Natural killer cell (primary cell): ENCODE data around the gene TMEM255B. TPM values are rescaled to one million over a fixed set of nuclear protein-coding genes. Genes with fewer than 3 reads are reported as not detected.

ENCODE experiments used
- ATAC-seq, 3 donors: fragments of 150-1000 bp in 2 of 3; fragments of 200-7000 bp in 1 of 3; cut with Tn5 transposase; 1 replicate in 1 of 3; 2 replicates in 2 of 3; pipeline ENCODE4 v1.10.0; 2021; ENCODE audit warnings: mild to moderate bottlenecking in 2 of 3, moderate library complexity in 2 of 3
- DNase-seq, 2 donors: peaks; one replicate each; pipeline versions ENCODE4 v3.0.0 to v3.0.0-alpha.2; 2013 to 2021; ENCODE audit warnings: mixed read lengths in 1 of 2
- H3K27ac ChIP-seq: one replicate; pipeline ENCODE4 v1.5.1; 2013; ENCODE audit warnings: mild to moderate bottlenecking, low read length
- H3K27me3 ChIP-seq: one replicate; pipeline ENCODE4 v1.6.1; 2013; ENCODE audit warnings: low read length; ENCODE audit not compliant: control insufficient read depth, insufficient read depth
- H3K36me3 ChIP-seq: one replicate; pipeline ENCODE4 v1.6.1; 2013; ENCODE audit warnings: low read length; ENCODE audit not compliant: control insufficient read depth, insufficient read depth
- H3K4me1 ChIP-seq: one replicate; pipeline ENCODE4 v1.6.1; 2013; ENCODE audit warnings: low read length; ENCODE audit not compliant: control insufficient read depth, insufficient read depth
- H3K4me3 ChIP-seq: one replicate; pipeline ENCODE4 v1.5.1; 2013; ENCODE audit warnings: low read length
- H3K9me3 ChIP-seq: one replicate; pipeline ENCODE4 v1.6.1; 2013; ENCODE audit warnings: low read length; ENCODE audit not compliant: control insufficient read depth, insufficient read depth
- H3K27ac Mint-ChIP-seq, 2 donors: one replicate each; pipeline ENCODE4 v1.8.0; 2022; ENCODE audit warnings: mild to moderate bottlenecking in 2 of 2, mixed read lengths in 2 of 2, moderate library complexity in 1 of 2
- H3K27me3 Mint-ChIP-seq, 2 donors: one replicate each; pipeline ENCODE4 v1.8.0; 2022; ENCODE audit warnings: low read depth in 2 of 2, mixed read lengths in 2 of 2
- H3K36me3 Mint-ChIP-seq: one replicate; pipeline ENCODE4 v1.8.0; 2022; ENCODE audit warnings: mixed read lengths
- H3K4me1 Mint-ChIP-seq, 2 donors: one replicate each; pipeline ENCODE4 v1.8.0; 2022; ENCODE audit warnings: mixed read lengths in 2 of 2
- H3K4me3 Mint-ChIP-seq: one replicate; pipeline ENCODE4 v1.8.0; 2022; ENCODE audit warnings: mild to moderate bottlenecking, moderate library complexity, mixed read lengths
- H3K9me3 Mint-ChIP-seq, 2 donors: one replicate each; pipeline ENCODE4 v1.8.0; 2022; ENCODE audit warnings: mixed read lengths in 2 of 2
- CTCF ChIP-seq: fragments of 200-600 bp; IDR thresholded peaks from one replicate; pipeline ENCODE4 v1.8.0; 2022; ENCODE audit warnings: antibody characterized with exemption
- WGBS: methylation state at CpG from one replicate; pipeline ENCODE4 v1.1.7; 2013; ENCODE audit warnings: missing lambda C conversion rate; ENCODE audit not compliant: insufficient coverage; 5-methylcytosine and 5-hydroxymethylcytosine counted together
- intact Hi-C: fragments of 100-400 bp; cut with micrococcal nuclease; formaldehyde crosslinking; loops from one replicate; pipeline ENCODE4 v1.14.2; 2022
- total RNA-seq, 4 donors: library from RNA; stranded (reverse); fragments of 120-200 nt in 1 of 4; gene quantifications; one replicate each; pipeline versions ENCODE4 v1.2.3 to v1.2.4, GENCODE V29; 2013 to 2022

The TMEM255B gene
- total RNA-seq, 3 donors from 2014 or later (not counting 1 experiment from before 2014, with no cell fraction given), result 0.38 to 3.0 (median 1.0) TPM

GRCh38 chr13:113759525-113760137 is 605 bp downstream of the TMEM255B start:
- peaks cover 50 to 58% of the 10 kb centered on the region in 2 donors for H3K27me3 Mint-ChIP-seq
- H3K4me3 ChIP-seq, result peak overlapping the region; percentile 40
- intact Hi-C loops, result no loop called here
- H3K36me3 Mint-ChIP-seq, result no peaks in the 10 kb centered on the region
- WGBS, result 1% methylated on average over 24 of the region's 26 CpGs
- no peaks in the 10 kb centered on the region for H3K9me3 Mint-ChIP-seq
- peaks cover 19% of the 10 kb centered on the region for H3K4me1 ChIP-seq
- H3K27me3 ChIP-seq, result peaks cover 28% of the 10 kb centered on the region
- no peak for DNase-seq
- peak overlapping the region in 1 of 2 donors; percentile 7 for H3K27ac Mint-ChIP-seq
- no peak overlapping the region for H3K27ac ChIP-seq
- peaks cover 13 to 20% of the 10 kb centered on the region in 2 donors for H3K4me1 Mint-ChIP-seq
- no peaks in the 10 kb centered on the region for H3K36me3 ChIP-seq
- TF ChIP-seq CTCF, result no peak
- H3K4me3 Mint-ChIP-seq, result peak overlapping the region; percentile 87
- no peaks in the 10 kb centered on the region for H3K9me3 ChIP-seq
- no peak for ATAC-seq

- peaks cover 45 to 56% of the 10 kb centered on the region in 2 donors for H3K27me3 Mint-ChIP-seq
Measured at GRCh38 chr13:113761136-113761535, 2.1 kb downstream of the TMEM255B start.

GRCh38 chr13:113762075-113762474 is 3.0 kb downstream of the TMEM255B start:
- Mint-ChIP-seq H3K9me3 (no peaks in the 10 kb centered on the region), H3K27me3 (peaks cover 45 to 50% of the 10 kb centered on the region in 2 donors), H3K27ac (no peak overlapping the region), H3K4me3 (no peak overlapping the region), H3K4me1 (peaks cover 13 to 20% of the 10 kb centered on the region in 2 donors), H3K36me3 (no peaks in the 10 kb centered on the region)
- peaks cover 19% of the 10 kb centered on the region for H3K4me1 ChIP-seq
- DNase-seq (no peak), ATAC-seq (no peak)
- H3K9me3 ChIP-seq, result no peaks in the 10 kb centered on the region
- intact Hi-C loops, result no loop called here
- WGBS, result no CpG with 5 or more reads among the region's 2 CpGs
- no peak overlapping the region for H3K27ac ChIP-seq
- no peak for TF ChIP-seq CTCF
- peaks cover 28% of the 10 kb centered on the region for H3K27me3 ChIP-seq
- H3K4me3 ChIP-seq, result no peak overlapping the region
- no peaks in the 10 kb centered on the region for H3K36me3 ChIP-seq

More at GRCh38 chr13:113761136-113761535, 2.1 kb downstream of the TMEM255B start:
- intact Hi-C loops, result no loop called here
- H3K4me3 ChIP-seq, result no peak overlapping the region
- no peak overlapping the region for H3K27ac ChIP-seq
- no peaks in the 10 kb centered on the region for H3K36me3 Mint-ChIP-seq
- no peaks in the 10 kb centered on the region for H3K9me3 Mint-ChIP-seq
- peaks cover 28% of the 10 kb centered on the region for H3K27me3 ChIP-seq
- no peak overlapping the region for H3K27ac Mint-ChIP-seq
- TF ChIP-seq CTCF, result no peak
- 80% methylated on average over 7 of the region's 7 CpGs for WGBS
- ATAC-seq, result no peak
- no peaks in the 10 kb centered on the region for H3K9me3 ChIP-seq
- no peaks in the 10 kb centered on the region for H3K36me3 ChIP-seq
- peaks cover 13 to 20% of the 10 kb centered on the region in 2 donors for H3K4me1 Mint-ChIP-seq
- H3K4me1 ChIP-seq, result peaks cover 19% of the 10 kb centered on the region
- DNase-seq, result no peak
- no peak overlapping the region for H3K4me3 Mint-ChIP-seq

- ATAC-seq (no peak), DNase-seq (no peak)
- H3K4me3 Mint-ChIP-seq, result no peak overlapping the region
- no peaks in the 10 kb centered on the region for H3K9me3 Mint-ChIP-seq
- Histone ChIP-seq H3K36me3 (no peaks in the 10 kb centered on the region), H3K27me3 (peaks cover 28% of the 10 kb centered on the region), H3K9me3 (no peaks in the 10 kb centered on the region), H3K27ac (no peak overlapping the region), H3K4me1 (peaks cover 19% of the 10 kb centered on the region), H3K4me3 (no peak overlapping the region)
- H3K36me3 Mint-ChIP-seq, result no peaks in the 10 kb centered on the region
- peaks cover 45 to 49% of the 10 kb centered on the region in 2 donors for H3K27me3 Mint-ChIP-seq
- H3K27ac Mint-ChIP-seq, result no peak overlapping the region
- WGBS, result 83% methylated on average over 10 of the region's 11 CpGs
- intact Hi-C loops, result no loop called here
- no peak for TF ChIP-seq CTCF
- peaks cover 13 to 20% of the 10 kb centered on the region in 2 donors for H3K4me1 Mint-ChIP-seq
Measured at GRCh38 chr13:113762538-113762937, 3.5 kb downstream of the TMEM255B start.
